LNCaP clone FGC (cell line): ENCODE data around the gene MED13L.

Source experiments
- DNase-seq: peaks from one replicate; pipeline ENCODE4 v3.0.0-alpha.2; 2011; ENCODE audit warnings: low read depth
- H3K4me3 ChIP-seq: 2 replicates; pipeline ENCODE4 v1.5.1; 2011; ENCODE audit warnings: mild to moderate bottlenecking, low read depth, low read length, control low read depth
- CTCF ChIP-seq: IDR thresholded peaks from 2 replicates; pipeline ENCODE4 v1.5.1; 2012; ENCODE audit warnings: mild to moderate bottlenecking; ENCODE audit not compliant: control insufficient read depth, insufficient read depth; ENCODE audit errors: extremely low read depth

The MED13L gene

GRCh38 chr12:116068853-116069252 is 208.6 kb downstream of the MED13L start:
- DNase-seq, result no peak
- no peak for TF ChIP-seq CTCF
- H3K4me3 ChIP-seq, result no peak overlapping the region

GRCh38 chr12:116068371-116068770 is 209.1 kb downstream of the MED13L start:
- TF ChIP-seq CTCF, result no peak
- H3K4me3 ChIP-seq, result no peak overlapping the region
- DNase-seq, result no peak

- DNase-seq, result no peak
- no peak for TF ChIP-seq CTCF
- no peak overlapping the region for H3K4me3 ChIP-seq
Observed at GRCh38 chr12:116067892-116068291, 209.6 kb downstream of the MED13L start.

GRCh38 chr12:116066381-116067230 is 210.9 kb downstream of the MED13L start:
- no peak for DNase-seq
- peak; percentile 45 for TF ChIP-seq CTCF
- no peak overlapping the region for H3K4me3 ChIP-seq

GRCh38 chr12:116065606-116066005 is 211.9 kb downstream of the MED13L start:
- H3K4me3 ChIP-seq, result no peak overlapping the region
- DNase-seq, result peak; percentile 14
- no peak for TF ChIP-seq CTCF

GRCh38 chr12:116064493-116064892 is 213.0 kb downstream of the MED13L start:
- no peak overlapping the region for H3K4me3 ChIP-seq
- TF ChIP-seq CTCF, result no peak
- DNase-seq, result peak; percentile 64

- TF ChIP-seq CTCF, result no peak
- no peak overlapping the region for H3K4me3 ChIP-seq
- no peak for DNase-seq
Observed at GRCh38 chr12:116062698-116063097, 214.8 kb downstream of the MED13L start.
